HG02840 (cell line): ENCODE measurements around the gene EIF1AX.
A peak's percentile ranks its signal among the peaks of the same experiment; 100 is the strongest.
"Not testable (repeated sequence)": the region's sequence is repeated elsewhere in the genome, so short reads cannot be mapped to it uniquely, and the experiment has no call there.

Experiments
- ATAC-seq: cut with Tn5 transposase; IDR thresholded peaks from one replicate; pipeline ENCODE4 v1.9.1; 2021; ENCODE audit warnings: mild to moderate bottlenecking, moderate library complexity, moderate number of reproducible peaks; ENCODE audit not compliant: unreplicated experiment, low FRiP score

The EIF1AX gene

GRCh38 chrX:20141281-20142220, at the start of gene EIF1AX:
Gene EIF1AX, minus strand, starts transcription at chrX:20141838. Its CDS starts 198 bp downstream, at chrX:20141640.
- ATAC-seq, result peak; percentile 99

- ATAC-seq, result no peak
Observed at GRCh38 chrX:20189171-20189570, 47.5 kb upstream of the EIF1AX start.

GRCh38 chrX:20181598-20182329, 40.1 kb upstream of the EIF1AX start:
- no peak for ATAC-seq

- ATAC-seq, result no peak
Observed at GRCh38 chrX:20177093-20177492, 35.5 kb upstream of the EIF1AX start.

- no peak for ATAC-seq
Observed at GRCh38 chrX:20173856-20174255, 32.2 kb upstream of the EIF1AX start.

- no peak for ATAC-seq
Observed at GRCh38 chrX:20173313-20173712, 31.7 kb upstream of the EIF1AX start.

GRCh38 chrX:20171887-20172286, 30.2 kb upstream of the EIF1AX start:
- no peak for ATAC-seq

GRCh38 chrX:20162516-20162915, 20.9 kb upstream of the EIF1AX start:
- not testable (repeated sequence) for ATAC-seq

GRCh38 chrX:20159797-20160385, 18.3 kb upstream of the EIF1AX start:
- ATAC-seq, result no peak

GRCh38 chrX:20151689-20152088, 10.1 kb upstream of the EIF1AX start:
- ATAC-seq, result no peak

GRCh38 chrX:20149326-20149725, 7.7 kb upstream of the EIF1AX start:
- no peak for ATAC-seq

- no peak for ATAC-seq
Observed at GRCh38 chrX:20147561-20147960, 5.9 kb upstream of the EIF1AX start.

GRCh38 chrX:20144491-20144890, 2.9 kb upstream of the EIF1AX start:
- no peak for ATAC-seq

GRCh38 chrX:20143561-20143960, 1.9 kb upstream of the EIF1AX start:
- ATAC-seq, result no peak

GRCh38 chrX:20143111-20143510, 1.5 kb upstream of the EIF1AX start:
- ATAC-seq, result no peak

- no peak for ATAC-seq
Observed at GRCh38 chrX:20140420-20140819, 1.2 kb downstream of the EIF1AX start.

- ATAC-seq, result no peak
Observed at GRCh38 chrX:20139966-20140365, 1.7 kb downstream of the EIF1AX start.

- no peak for ATAC-seq
Observed at GRCh38 chrX:20135944-20136343, 5.7 kb downstream of the EIF1AX start.

GRCh38 chrX:20132666-20133065, 9.0 kb downstream of the EIF1AX start:
- no peak for ATAC-seq

- no peak for ATAC-seq
Observed at GRCh38 chrX:20130357-20130756, 11.3 kb downstream of the EIF1AX start.

GRCh38 chrX:20129547-20129946, 12.1 kb downstream of the EIF1AX start:
- ATAC-seq, result no peak
